Thyroid gland (tissue), 4 donors: ENCODE data around the gene POFUT2.

Experiments used
- POLR2A ChIP-seq, 2 donors: fragments of 450-650 bp; IDR thresholded peaks; one replicate each; pipeline ENCODE4 v1.6.1; 2017; ENCODE audit warnings: antibody characterized with exemption in 2 of 2, mild to moderate bottlenecking in 2 of 2, moderate library complexity in 1 of 2
- TF ChIP-seq, protein P1 (sequence below), 6 experiments: fragments of 200-600 bp in 3 of 6; fragments of 450-650 bp in 3 of 6; sonication (generic) in 3 of 6; IDR thresholded peaks; one replicate each; pipeline ENCODE4 v1.5.1; 2016 to 2019; ENCODE audit warnings: antibody characterized with exemption in 6 of 6, mild to moderate bottlenecking in 2 of 6, inconsistent platforms in 1 of 6, moderate library complexity in 1 of 6

DNA sequence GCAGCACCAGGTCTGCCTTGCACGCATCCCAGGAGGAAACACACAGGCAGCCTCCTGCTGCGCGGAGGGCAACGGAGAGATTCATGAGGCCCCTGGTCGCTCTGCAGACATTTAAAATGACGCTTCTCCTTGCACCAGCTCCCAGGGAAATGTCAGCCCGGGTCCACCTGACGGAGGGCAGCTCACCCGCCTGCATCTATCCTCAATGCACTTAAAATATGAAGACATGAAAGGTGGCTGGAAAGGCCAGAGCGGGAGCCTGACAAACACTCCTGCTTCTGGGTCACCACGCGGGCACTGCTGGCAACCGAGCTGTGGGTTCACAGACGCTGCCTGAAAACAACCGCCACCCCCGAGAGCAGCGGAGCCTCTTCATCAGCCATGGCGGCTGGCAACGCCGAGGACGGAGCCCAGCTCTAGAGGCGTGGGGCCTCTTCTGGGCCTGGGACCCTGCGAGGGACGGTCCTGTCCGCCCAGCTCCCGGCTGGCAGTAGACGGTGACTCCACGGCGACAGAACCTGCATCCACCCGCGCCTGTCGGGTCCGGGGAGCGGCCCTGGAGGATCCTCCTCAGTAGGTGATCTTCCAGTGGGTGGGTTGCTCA lies 22.7 kb downstream of the POFUT2 start:
- TF ChIP-seq POLR2A (IDR thresholded peaks at IDR 0.05), result no peak
- TF ChIP-seq, protein P1, sequence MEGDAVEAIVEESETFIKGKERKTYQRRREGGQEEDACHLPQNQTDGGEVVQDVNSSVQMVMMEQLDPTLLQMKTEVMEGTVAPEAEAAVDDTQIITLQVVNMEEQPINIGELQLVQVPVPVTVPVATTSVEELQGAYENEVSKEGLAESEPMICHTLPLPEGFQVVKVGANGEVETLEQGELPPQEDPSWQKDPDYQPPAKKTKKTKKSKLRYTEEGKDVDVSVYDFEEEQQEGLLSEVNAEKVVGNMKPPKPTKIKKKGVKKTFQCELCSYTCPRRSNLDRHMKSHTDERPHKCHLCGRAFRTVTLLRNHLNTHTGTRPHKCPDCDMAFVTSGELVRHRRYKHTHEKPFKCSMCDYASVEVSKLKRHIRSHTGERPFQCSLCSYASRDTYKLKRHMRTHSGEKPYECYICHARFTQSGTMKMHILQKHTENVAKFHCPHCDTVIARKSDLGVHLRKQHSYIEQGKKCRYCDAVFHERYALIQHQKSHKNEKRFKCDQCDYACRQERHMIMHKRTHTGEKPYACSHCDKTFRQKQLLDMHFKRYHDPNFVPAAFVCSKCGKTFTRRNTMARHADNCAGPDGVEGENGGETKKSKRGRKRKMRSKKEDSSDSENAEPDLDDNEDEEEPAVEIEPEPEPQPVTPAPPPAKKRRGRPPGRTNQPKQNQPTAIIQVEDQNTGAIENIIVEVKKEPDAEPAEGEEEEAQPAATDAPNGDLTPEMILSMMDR (IDR thresholded peaks at IDR 0.05), result no peak
